GM23248 (cell line): Measurements from ENCODE around the gene ING3. TPM values are rescaled to one million over a fixed set of nuclear protein-coding genes. Genes with fewer than 3 reads are reported as not detected.

ENCODE experiments used
- DNase-seq: peaks from one replicate; pipeline ENCODE4 v3.0.0-alpha.2; 2015
- H2AFZ ChIP-seq: fragments of 200-600 bp; sonication (generic); 2 replicates; pipeline ENCODE4 v1.6.1; 2016; ENCODE audit warnings: antibody characterized with exemption
- H3F3A ChIP-seq: fragments of 200-600 bp; sonication (generic); 2 replicates; pipeline ENCODE4 v1.6.1; 2016; ENCODE audit warnings: mild to moderate bottlenecking, antibody characterized with exemption, mixed run types; ENCODE audit not compliant: insufficient read depth
- H3K27ac ChIP-seq: fragments of 200-600 bp; sonication (generic); 2 replicates; pipeline ENCODE4 v1.5.1; 2016; ENCODE audit warnings: mild to moderate bottlenecking
- H3K27me3 ChIP-seq: fragments of 200-600 bp; sonication (generic); replicated peaks from 2 replicates; pipeline ENCODE4 v1.6.1; 2016; ENCODE audit warnings: mild to moderate bottlenecking; ENCODE audit not compliant: insufficient read depth
- H3K36me3 ChIP-seq: fragments of 200-600 bp; sonication (generic); 2 replicates; pipeline ENCODE4 v1.6.1; 2016; ENCODE audit warnings: low read depth, mild to moderate bottlenecking
- H3K4me1 ChIP-seq: fragments of 200-600 bp; sonication (generic); 2 replicates; pipeline ENCODE4 v1.6.1; 2016; ENCODE audit warnings: mild to moderate bottlenecking; ENCODE audit not compliant: insufficient read depth
- H3K4me2 ChIP-seq: fragments of 200-600 bp; sonication (generic); one replicate; pipeline ENCODE4 v1.6.1; 2016; ENCODE audit warnings: mild to moderate bottlenecking; ENCODE audit not compliant: unreplicated experiment
- H3K4me3 ChIP-seq: fragments of 200-600 bp; sonication (generic); 2 replicates; pipeline ENCODE4 v1.5.1; 2016; ENCODE audit warnings: mild to moderate bottlenecking
- H3K79me2 ChIP-seq: fragments of 200-600 bp; sonication (generic); 2 replicates; pipeline ENCODE4 v1.6.1; 2016; ENCODE audit warnings: mild to moderate bottlenecking; ENCODE audit not compliant: insufficient read depth
- H3K9ac ChIP-seq: fragments of 200-600 bp; sonication (generic); 2 replicates; pipeline ENCODE4 v1.6.1; 2016; ENCODE audit warnings: mild to moderate bottlenecking
- H3K9me2 ChIP-seq: fragments of 200-600 bp; sonication (generic); 2 replicates; pipeline ENCODE4 v1.6.1; 2016; ENCODE audit warnings: mixed run types, mild to moderate bottlenecking, moderate library complexity; ENCODE audit not compliant: insufficient read depth
- H3K9me3 ChIP-seq: fragments of 200-600 bp; sonication (generic); one replicate; pipeline ENCODE4 v1.6.1; 2017; ENCODE audit warnings: low read depth
- H4K20me1 ChIP-seq: fragments of 200-600 bp; sonication (generic); 2 replicates; pipeline ENCODE4 v1.6.0; 2016; ENCODE audit not compliant: insufficient read depth
- EZH2 ChIP-seq: fragments of 200-600 bp; sonication (generic); IDR thresholded peaks from 2 replicates; pipeline ENCODE4 v1.6.1; 2018; ENCODE audit warnings: antibody characterized with exemption, mild to moderate bottlenecking; ENCODE audit not compliant: insufficient read depth, poor library complexity, severe bottlenecking
- EZH2phosphoT487 ChIP-seq: fragments of 200-600 bp; sonication (generic); IDR thresholded peaks from 2 replicates; pipeline ENCODE4 v1.6.1; 2018; ENCODE audit warnings: antibody characterized with exemption, moderate library complexity, mild to moderate bottlenecking, low read depth; ENCODE audit not compliant: insufficient read depth
- WGBS, 2 experiments: methylation state at CpG; one replicate each; pipeline ENCODE4 v1.1.6; 2015 to 2017; ENCODE audit warnings: low lambda C conversion rate in 2 of 2, low coverage in 1 of 2; ENCODE audit errors: missing lambda C conversion rate in 2 of 2; 5-methylcytosine and 5-hydroxymethylcytosine counted together
- in situ Hi-C: fragments of 300-500 bp; cut with MboI; formaldehyde crosslinking; loops from 2 replicates; pipeline ENCODE4 v1.15.0; 2020
- polyA plus RNA-seq: library from polyadenylated mRNA; unstranded; fragments of >200 nt; fragmentation: Nextera tagmentation; extraction: Ambion mirVana; gene quantifications from 2 replicates; pipeline ENCODE4 v1.2.1, GENCODE V29; 2016
- total RNA-seq: library from RNA; depleted of rRNA; stranded (reverse); fragments of >200 nt; shearing (Covaris generic); gene quantifications from 2 replicates; pipeline ENCODE4 v1.2.3, GENCODE V29; 2014

Gene ING3
- total and polyA plus RNA-seq, 2 experiments from 2014 or later, result 10.1 to 27.0 TPM

- H3K9me3 ChIP-seq, result no peaks in the 10 kb centered on the region
- no peak overlapping the region for H3K9ac ChIP-seq
- H3K9me2 ChIP-seq, result no peaks in the 10 kb centered on the region
- H3K4me3 ChIP-seq, result no peak overlapping the region
- in situ Hi-C loops, result no loop called here
- H2AFZ ChIP-seq, result peak overlapping the region; percentile 63; the same call in 1 of the 2 replicates
- H3K27ac ChIP-seq, result no peak overlapping the region
- H3K4me1 ChIP-seq, result peaks cover 49% of the 10 kb centered on the region
- peaks cover 28% of the 10 kb centered on the region for H3F3A ChIP-seq
- no peaks in the 10 kb centered on the region for H3K27me3 ChIP-seq
- no peaks in the 10 kb centered on the region for H4K20me1 ChIP-seq
- H3K4me2 ChIP-seq, result no peak overlapping the region
- no peaks in the 10 kb centered on the region for H3K36me3 ChIP-seq
- no peaks in the 10 kb centered on the region for H3K79me2 ChIP-seq
- no peak for DNase-seq
- TF ChIP-seq EZH2phosphoT487 (no peak), EZH2 (no peak)
Observed at GRCh38 chr7:121023194-121023593, 72.6 kb downstream of the ING3 start.

- peak; percentile 18 for DNase-seq
- H3K27me3 ChIP-seq, result no peaks in the 10 kb centered on the region
- no peaks in the 10 kb centered on the region for H4K20me1 ChIP-seq
- no peaks in the 10 kb centered on the region for H3K36me3 ChIP-seq
- peak overlapping the region; percentile 56 for H3K4me2 ChIP-seq
- no peak overlapping the region for H3K27ac ChIP-seq
- in situ Hi-C loops, result no loop called here
- TF ChIP-seq EZH2 (no peak), EZH2phosphoT487 (no peak)
- H3K9me2 ChIP-seq, result no peaks in the 10 kb centered on the region
- no peak overlapping the region for H3K9ac ChIP-seq
- H3F3A ChIP-seq, result peaks cover 23% of the 10 kb centered on the region
- H3K9me3 ChIP-seq, result no peaks in the 10 kb centered on the region
- peak overlapping the region; percentile 17; the same call in 1 of the 2 replicates for H3K4me3 ChIP-seq
- WGBS, 2 experiments, result 17 to 20% methylated on average over 8 of the region's 8 CpGs
- H3K79me2 ChIP-seq, result no peaks in the 10 kb centered on the region
- peak overlapping the region; percentile 63 for H2AFZ ChIP-seq
- H3K4me1 ChIP-seq, result peaks cover 42% of the 10 kb centered on the region
Observed at GRCh38 chr7:121023683-121024511, 73.3 kb downstream of the ING3 start.

GRCh38 chr7:121024611-121025010, 74.0 kb downstream of the ING3 start:
- no peak for TF ChIP-seq EZH2
- TF ChIP-seq EZH2phosphoT487, result no peak
- H4K20me1 ChIP-seq, result no peaks in the 10 kb centered on the region
- no peaks in the 10 kb centered on the region for H3K79me2 ChIP-seq
- H2AFZ ChIP-seq, result peak overlapping the region; percentile 63
- peak overlapping the region; percentile 17; the same call in 1 of the 2 replicates for H3K4me3 ChIP-seq
- H3K27ac ChIP-seq, result no peak overlapping the region
- no peaks in the 10 kb centered on the region for H3K36me3 ChIP-seq
- H3K4me2 ChIP-seq, result peak overlapping the region; percentile 56
- DNase-seq, result no peak
- H3K4me1 ChIP-seq, result peaks cover 34% of the 10 kb centered on the region
- no peak overlapping the region for H3K9ac ChIP-seq
- in situ Hi-C loops, result no loop called here
- H3F3A ChIP-seq, result peaks cover 16% of the 10 kb centered on the region
- H3K9me3 ChIP-seq, result no peaks in the 10 kb centered on the region
- H3K9me2 ChIP-seq, result no peaks in the 10 kb centered on the region
- no peaks in the 10 kb centered on the region for H3K27me3 ChIP-seq
- 70 to 72% methylated on average over 5 of the region's 5 CpGs for WGBS, 2 experiments

GRCh38 chr7:121026159-121026558, 75.6 kb downstream of the ING3 start:
- in situ Hi-C loops, result no loop called here
- Histone ChIP-seq H3K9me3 (no peaks in the 10 kb centered on the region), H3F3A (peaks cover 2% of the 10 kb centered on the region; the same call in 1 of the 2 replicates), H3K9ac (no peak overlapping the region), H3K4me1 (peaks cover 21% of the 10 kb centered on the region), H3K79me2 (no peaks in the 10 kb centered on the region), H3K27me3 (no peaks in the 10 kb centered on the region), H4K20me1 (no peaks in the 10 kb centered on the region), H3K4me3 (no peak overlapping the region), H2AFZ (no peak overlapping the region), H3K36me3 (no peaks in the 10 kb centered on the region), H3K9me2 (no peaks in the 10 kb centered on the region), H3K4me2 (no peak overlapping the region), H3K27ac (no peak overlapping the region)
- DNase-seq, result no peak
- TF ChIP-seq EZH2, result no peak
- TF ChIP-seq EZH2phosphoT487, result no peak
- 100% methylated on average over 1 of the region's 1 CpG for WGBS, 2 experiments
